ENCODE data around the gene CCL18.
"Not testable (repeated sequence)": the region's sequence is repeated elsewhere in the genome, so short reads cannot be mapped to it uniquely, and the experiment has no call there.

Gene CCL18

GRCh38 chr17:36118477-36119353 is 54.6 kb downstream of the CCL18 start:
- H3K4me3 ChIP-seq (ENCODE audit: low read depth, low read length), result no peak overlapping the region
- no peak for TF ChIP-seq CTCF (IDR thresholded peaks at IDR 0.05; ENCODE audit: low read depth, low read length, missing control alignments)
- DNase-seq (ENCODE audit: low read depth), result no peak

GRCh38 chr17:36120221-36120620 is 56.1 kb downstream of the CCL18 start:
- no peak for TF ChIP-seq CTCF (IDR thresholded peaks at IDR 0.05; ENCODE audit: low read depth, low read length, missing control alignments)
- DNase-seq (ENCODE audit: low read depth), result no peak
- H3K4me3 ChIP-seq (ENCODE audit: low read depth, low read length), result no peak overlapping the region

GRCh38 chr17:36121099-36121498 is 57.0 kb downstream of the CCL18 start:
- not testable (repeated sequence) for DNase-seq (ENCODE audit: low read depth); H3K4me3 ChIP-seq (ENCODE audit: low read depth, low read length)
